NCI-H526 treated with DMSO at 0.1 percent for 48 hours (cell line): ENCODE measurements around the gene PCDHB3.
"Not testable (repeated sequence)": the region's sequence is repeated elsewhere in the genome, so short reads cannot be mapped to it uniquely, and the experiment has no call there.

Experiments
- DNase-seq: peaks from one replicate; lab custom pipeline; 2025; lab: John Stamatoyannopoulos, UW

The PCDHB3 gene

DNA sequence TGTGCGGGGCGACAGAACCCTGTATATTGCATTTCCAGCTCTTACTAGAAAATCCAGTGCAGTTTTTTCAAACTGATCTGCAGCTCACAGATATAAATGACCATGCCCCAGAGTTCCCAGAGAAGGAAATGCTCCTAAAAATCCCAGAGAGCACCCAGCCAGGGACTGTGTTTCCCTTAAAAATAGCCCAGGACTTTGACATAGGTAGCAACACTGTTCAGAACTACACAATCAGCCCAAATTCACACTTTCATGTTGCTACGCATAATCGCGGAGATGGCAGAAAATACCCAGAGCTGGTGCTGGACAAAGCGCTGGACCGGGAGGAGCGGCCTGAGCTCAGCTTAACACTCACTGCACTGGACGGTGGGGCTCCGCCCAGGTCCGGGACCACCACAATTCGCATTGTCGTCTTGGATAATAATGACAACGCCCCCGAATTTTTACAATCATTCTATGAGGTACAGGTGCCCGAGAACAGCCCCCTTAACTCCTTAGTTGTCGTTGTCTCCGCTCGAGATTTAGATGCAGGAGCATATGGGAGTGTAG is 35.5 kb downstream of the PCDHB3 start:
- no peak for DNase-seq

DNA sequence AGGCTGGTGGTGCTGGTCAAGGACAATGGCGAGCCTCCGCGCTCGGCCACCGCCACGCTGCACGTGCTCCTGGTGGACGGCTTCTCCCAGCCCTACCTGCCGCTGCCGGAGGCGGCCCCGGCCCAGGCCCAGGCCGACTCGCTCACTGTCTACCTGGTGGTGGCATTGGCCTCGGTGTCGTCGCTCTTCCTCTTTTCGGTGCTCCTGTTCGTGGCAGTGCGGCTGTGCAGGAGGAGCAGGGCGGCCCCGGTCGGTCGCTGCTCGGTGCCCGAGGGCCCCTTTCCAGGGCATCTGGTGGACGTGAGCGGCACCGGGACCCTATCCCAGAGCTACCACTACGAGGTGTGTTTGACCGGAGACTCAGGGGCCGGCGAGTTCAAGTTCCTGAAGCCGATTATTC is 37.1 kb downstream of the PCDHB3 start:
- DNase-seq = not testable (repeated sequence)

DNA sequence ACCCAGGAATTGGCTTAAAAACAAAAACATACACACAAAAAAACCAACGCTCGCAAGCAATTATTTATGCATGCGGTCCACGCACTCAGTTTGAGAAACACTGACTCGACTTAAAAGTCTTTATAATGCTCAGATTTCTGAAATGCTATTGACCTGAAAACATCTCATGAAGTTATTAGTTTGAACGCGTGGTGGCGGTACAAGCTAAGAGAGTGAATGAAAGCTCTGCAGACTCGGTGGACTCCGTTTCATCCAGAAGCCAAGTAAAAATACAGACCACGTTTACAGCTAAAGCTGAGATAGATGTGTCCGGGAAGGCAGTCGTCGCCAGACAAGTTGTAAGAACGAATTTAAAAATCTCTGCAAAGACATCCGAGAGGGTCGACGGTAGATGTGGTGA is 49.5 kb downstream of the PCDHB3 start, which contains the start of gene PCDHB6:
Gene PCDHB6 (plus strand): TSS at position 246 of the 400 bp plus-strand sequence. CDS start 201 bp downstream, outside the sequence.
- no peak for DNase-seq

DNA sequence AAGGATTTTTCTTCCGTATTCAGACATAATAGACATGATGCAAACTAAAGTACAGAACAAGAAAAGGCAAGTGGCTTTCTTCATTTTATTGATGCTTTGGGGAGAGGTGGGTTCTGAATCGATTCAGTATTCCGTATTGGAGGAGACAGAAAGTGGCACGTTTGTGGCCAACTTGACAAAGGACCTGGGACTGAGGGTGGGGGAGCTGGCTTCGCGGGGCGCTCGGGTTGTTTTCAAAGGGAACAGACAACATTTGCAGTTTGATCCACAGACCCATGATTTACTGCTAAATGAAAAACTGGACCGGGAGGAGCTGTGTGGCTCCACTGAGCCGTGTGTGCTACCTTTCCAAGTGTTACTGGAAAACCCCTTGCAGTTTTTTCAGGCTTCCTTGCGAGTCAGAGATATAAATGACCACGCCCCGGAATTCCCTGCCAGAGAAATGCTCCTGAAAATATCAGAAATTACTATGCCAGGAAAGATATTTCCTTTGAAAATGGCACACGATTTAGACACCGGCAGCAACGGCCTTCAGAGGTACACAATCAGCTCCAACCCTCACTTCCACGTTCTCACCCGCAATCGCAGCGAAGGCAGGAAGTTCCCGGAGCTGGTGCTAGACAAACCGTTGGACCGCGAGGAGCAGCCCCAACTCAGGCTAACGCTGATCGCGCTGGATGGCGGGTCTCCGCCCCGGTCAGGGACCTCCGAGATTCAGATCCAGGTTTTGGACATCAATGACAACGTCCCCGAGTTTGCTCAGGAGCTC is 50.1 kb downstream of the PCDHB3 start:
- DNase-seq = no peak

DNA sequence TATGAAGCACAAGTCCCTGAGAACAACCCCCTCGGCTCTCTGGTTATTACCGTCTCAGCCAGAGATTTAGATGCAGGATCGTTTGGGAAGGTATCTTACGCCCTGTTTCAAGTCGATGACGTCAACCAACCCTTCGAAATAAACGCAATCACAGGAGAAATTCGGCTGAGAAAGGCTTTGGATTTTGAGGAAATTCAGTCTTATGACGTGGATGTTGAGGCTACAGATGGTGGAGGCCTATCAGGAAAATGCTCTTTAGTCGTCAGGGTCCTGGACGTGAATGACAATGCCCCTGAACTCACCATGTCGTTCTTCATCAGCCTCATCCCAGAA is 50.7 kb downstream of the PCDHB3 start:
- DNase-seq = no peak

DNA sequence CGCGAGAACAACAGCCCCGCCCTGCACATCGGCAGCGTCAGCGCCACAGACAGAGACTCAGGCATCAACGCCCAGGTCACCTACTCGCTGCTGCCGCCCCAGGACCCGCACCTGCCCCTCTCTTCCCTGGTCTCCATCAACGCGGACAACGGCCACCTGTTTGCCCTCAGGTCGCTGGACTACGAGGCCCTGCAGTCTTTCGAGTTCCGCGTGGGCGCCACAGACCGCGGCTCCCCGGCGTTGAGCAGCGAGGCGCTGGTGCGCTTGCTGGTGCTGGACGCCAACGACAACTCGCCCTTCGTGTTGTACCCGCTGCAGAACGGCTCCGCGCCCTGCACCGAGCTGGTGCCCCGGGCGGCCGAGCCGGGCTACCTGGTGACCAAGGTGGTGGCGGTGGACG is 51.4 kb downstream of the PCDHB3 start:
- not testable (repeated sequence) for DNase-seq

DNA sequence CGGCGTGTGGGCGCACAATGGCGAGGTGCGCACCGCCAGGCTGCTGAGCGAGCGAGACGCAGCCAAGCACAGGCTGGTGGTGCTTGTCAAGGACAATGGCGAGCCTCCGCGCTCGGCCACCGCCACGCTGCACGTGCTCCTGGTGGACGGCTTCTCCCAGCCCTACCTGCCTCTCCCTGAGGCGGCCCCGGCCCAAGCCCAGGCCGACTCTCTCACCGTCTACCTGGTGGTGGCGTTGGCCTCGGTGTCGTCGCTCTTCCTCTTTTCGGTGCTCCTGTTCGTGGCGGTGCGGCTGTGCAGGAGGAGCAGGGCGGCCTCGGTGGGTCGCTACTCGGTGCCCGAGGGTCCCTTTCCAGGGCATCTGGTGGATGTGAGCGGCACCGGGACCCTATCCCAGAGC is 51.8 kb downstream of the PCDHB3 start:
- not testable (repeated sequence) for DNase-seq
